Neural cell (in vitro differentiated cells): ENCODE data around the gene PLCB4.

Source experiments
- CTCF ChIP-seq: fragments of 450-650 bp; IDR thresholded peaks from 2 replicates; pipeline ENCODE4 v1.5.1; 2014; ENCODE audit warnings: antibody characterized with exemption, mild to moderate bottlenecking, moderate library complexity; ENCODE audit not compliant: poor library complexity, severe bottlenecking
- EP300 ChIP-seq: fragments of 450-650 bp; conservative IDR thresholded peaks from 2 replicates; pipeline ENCODE4 v1.6.1; 2014; ENCODE audit warnings: antibody characterized with exemption, mild to moderate bottlenecking, moderate library complexity; ENCODE audit not compliant: poor library complexity, severe bottlenecking
- EZH2 ChIP-seq: fragments of 200-600, 300-800 bp; shearing (Covaris generic), sonication (generic); IDR thresholded peaks from 2 replicates; pipeline ENCODE4 v1.6.1; 2014; ENCODE audit warnings: antibody characterized with exemption, low read length, borderline replicate concordance, mild to moderate bottlenecking; ENCODE audit not compliant: insufficient read depth, poor library complexity, severe bottlenecking
- MXI1 ChIP-seq: fragments of 450-650 bp; conservative IDR thresholded peaks from 2 replicates; pipeline ENCODE4 v1.6.1; 2014; ENCODE audit warnings: antibody characterized with exemption, mild to moderate bottlenecking; ENCODE audit not compliant: poor library complexity, severe bottlenecking
- POLR2AphosphoS5 ChIP-seq: IDR thresholded peaks from 2 replicates; pipeline ENCODE4 v1.6.1; 2012
- RAD21 ChIP-seq: fragments of 450-650 bp; conservative IDR thresholded peaks from 2 replicates; pipeline ENCODE4 v1.6.1; 2014; ENCODE audit warnings: antibody characterized with exemption, mild to moderate bottlenecking, moderate library complexity
- REST ChIP-seq: IDR thresholded peaks from 2 replicates; pipeline ENCODE4 v1.6.1; 2012; ENCODE audit warnings: borderline replicate concordance
- SMC3 ChIP-seq: fragments of 450-650 bp; conservative IDR thresholded peaks from 2 replicates; pipeline ENCODE4 v1.6.1; 2014; ENCODE audit warnings: antibody characterized with exemption, mild to moderate bottlenecking, moderate library complexity; ENCODE audit not compliant: poor library complexity
- TAF1 ChIP-seq: IDR thresholded peaks from 2 replicates; pipeline ENCODE4 v1.6.1; 2012; ENCODE audit warnings: low read depth

- TF ChIP-seq RAD21 (no peak), CTCF (no peak), EP300 (no peak), REST (no peak), TAF1 (no peak), POLR2AphosphoS5 (no peak), EZH2 (no peak), SMC3 (no peak), MXI1 (no peak)
These were observed 279.4 kb downstream of the PLCB4 start for GRCh38 chr20:9348316-9348715.
